Measurements from ENCODE around the gene HSPG2. TPM values are rescaled to one million over a fixed set of nuclear protein-coding genes. Genes with fewer than 3 reads are reported as not detected.

The HSPG2 gene
- total RNA-seq, 1 donor, result 265 TPM

DNA sequence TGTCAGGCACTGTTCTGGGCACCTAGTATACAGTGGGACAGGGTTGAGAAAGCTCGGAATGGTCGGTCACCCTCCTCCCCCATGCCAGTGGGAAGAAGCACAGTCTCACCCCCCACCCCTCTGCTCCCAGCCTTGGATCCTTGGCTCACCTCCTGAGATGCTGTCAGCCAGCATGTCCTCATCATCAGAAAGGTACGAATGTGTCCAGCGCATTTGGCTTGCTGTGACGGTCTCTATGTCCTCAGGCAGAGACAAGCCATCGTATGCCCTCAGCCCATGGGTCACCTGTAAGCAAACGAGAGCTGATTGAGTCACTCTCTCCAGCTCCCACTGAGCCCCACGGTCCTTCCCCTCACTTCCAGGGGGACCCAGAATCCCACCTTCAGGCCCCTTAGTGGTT, 41.1 kb downstream of the HSPG2 start:
- H3K27ac ChIP-seq (ENCODE audit: low read depth, low read length), result peak overlapping the region; percentile 89
- peaks cover 75% of the 10 kb centered on the region for H4K20me1 ChIP-seq (ENCODE audit: insufficient read depth, low read length)
- peaks cover 76% of the 10 kb centered on the region for H3K36me3 ChIP-seq (ENCODE audit: insufficient read depth, low read length)
- no peak for TF ChIP-seq CTCF (IDR thresholded peaks at IDR 0.05; ENCODE audit: extremely low read depth, low read depth, low read length)
- no peak overlapping the region for H3K4me3 ChIP-seq (ENCODE audit: insufficient read depth, low read length)
- peaks cover 39% of the 10 kb centered on the region for H3K4me1 ChIP-seq (ENCODE audit: insufficient read depth, low read length)
- no peak for DNase-seq (ENCODE audit: insufficient read length, low spot score, missing footprints)
- H3K27me3 ChIP-seq (ENCODE audit: insufficient read depth, low read length), result no peaks in the 10 kb centered on the region
- no peak overlapping the region for H2AFZ ChIP-seq (ENCODE audit: low read length)
- peaks cover 78% of the 10 kb centered on the region for H3K79me2 ChIP-seq (ENCODE audit: insufficient read depth, low read length)
- no peaks in the 10 kb centered on the region for H3K9me3 ChIP-seq (ENCODE audit: low read depth, low read length)
- no peak overlapping the region for H3K4me2 ChIP-seq (ENCODE audit: insufficient read depth, low read length)

GRCh38 chr1:21894034-21894881, 42.9 kb downstream of the HSPG2 start:
- Histone ChIP-seq H3K4me1 (ENCODE audit: insufficient read depth, low read length) (peaks cover 22% of the 10 kb centered on the region), H2AFZ (ENCODE audit: low read length) (no peak overlapping the region), H3K79me2 (ENCODE audit: insufficient read depth, low read length) (peaks cover 77% of the 10 kb centered on the region), H3K4me3 (ENCODE audit: insufficient read depth, low read length) (no peak overlapping the region), H3K36me3 (ENCODE audit: insufficient read depth, low read length) (peaks cover 86% of the 10 kb centered on the region), H3K27ac (ENCODE audit: low read depth, low read length) (peak overlapping the region; percentile 37), H4K20me1 (ENCODE audit: insufficient read depth, low read length) (peaks cover 72% of the 10 kb centered on the region), H3K9me3 (ENCODE audit: low read depth, low read length) (no peaks in the 10 kb centered on the region), H3K27me3 (ENCODE audit: insufficient read depth, low read length) (no peaks in the 10 kb centered on the region), H3K4me2 (ENCODE audit: insufficient read depth, low read length) (no peak overlapping the region)
- DNase-seq (ENCODE audit: insufficient read length, low spot score, missing footprints), result no peak
- TF ChIP-seq CTCF (IDR thresholded peaks at IDR 0.05; ENCODE audit: extremely low read depth, low read depth, low read length), result no peak

DNA sequence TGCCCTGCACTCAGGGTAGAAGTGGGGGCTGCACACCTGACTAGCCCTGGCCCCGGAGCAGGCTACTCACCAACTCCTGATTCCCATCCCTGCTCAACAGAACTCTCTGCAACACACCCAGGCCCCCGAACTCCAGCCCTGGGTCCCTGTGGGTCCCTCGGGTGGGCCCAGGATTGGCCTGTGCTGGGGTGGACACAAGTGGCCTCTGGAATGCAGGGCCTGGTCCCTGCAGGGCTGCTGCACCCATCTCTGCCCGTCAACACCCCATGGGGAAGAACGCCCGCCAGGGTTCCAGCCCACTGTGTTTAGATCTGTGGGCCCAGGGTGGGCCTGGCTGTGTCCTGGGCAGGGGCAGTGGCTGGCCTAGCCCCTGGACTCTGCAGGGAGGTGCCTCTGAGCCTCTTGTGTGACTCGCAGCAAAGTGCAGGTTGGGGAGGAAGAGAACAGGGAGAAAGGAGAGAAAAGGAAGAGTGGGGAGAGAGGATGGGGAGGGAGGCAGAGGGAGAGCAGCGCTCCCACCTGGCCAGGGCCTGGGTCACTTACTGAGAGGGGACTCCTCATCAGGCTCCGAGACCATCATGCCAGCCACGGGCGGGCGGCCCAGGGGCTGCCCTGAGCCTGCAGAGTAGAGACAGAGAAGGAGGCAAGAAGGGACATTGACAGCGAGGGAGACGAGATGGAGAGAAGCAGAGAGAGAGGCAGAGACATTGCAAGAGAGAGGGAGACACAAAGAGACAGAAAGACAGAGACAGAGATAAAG, 43.9 kb downstream of the HSPG2 start:
- no peaks in the 10 kb centered on the region for H3K9me3 ChIP-seq (ENCODE audit: low read depth, low read length)
- peaks cover 11% of the 10 kb centered on the region for H3K4me1 ChIP-seq (ENCODE audit: insufficient read depth, low read length)
- H4K20me1 ChIP-seq (ENCODE audit: insufficient read depth, low read length), result peaks cover 62% of the 10 kb centered on the region
- no peak for DNase-seq (ENCODE audit: insufficient read length, low spot score, missing footprints)
- no peaks in the 10 kb centered on the region for H3K27me3 ChIP-seq (ENCODE audit: insufficient read depth, low read length)
- H3K27ac ChIP-seq (ENCODE audit: low read depth, low read length), result no peak overlapping the region
- TF ChIP-seq CTCF (IDR thresholded peaks at IDR 0.05; ENCODE audit: extremely low read depth, low read depth, low read length), result no peak
- H2AFZ ChIP-seq (ENCODE audit: low read length), result no peak overlapping the region
- H3K4me3 ChIP-seq (ENCODE audit: insufficient read depth, low read length), result no peak overlapping the region
- peaks cover 93% of the 10 kb centered on the region for H3K36me3 ChIP-seq (ENCODE audit: insufficient read depth, low read length)
- H3K4me2 ChIP-seq (ENCODE audit: insufficient read depth, low read length), result no peak overlapping the region
- H3K79me2 ChIP-seq (ENCODE audit: insufficient read depth, low read length), result peaks cover 69% of the 10 kb centered on the region
